Duodenal mucosa (tissue), 2 donors: ENCODE measurements around the gene AKAP13.

Source experiments
- H3K27ac ChIP-seq: one replicate; pipeline ENCODE4 v1.7.0; 2013; ENCODE audit warnings: low read depth, low read length
- H3K27me3 ChIP-seq, 2 donors: one replicate each; pipeline ENCODE4 v1.7.0; 2013; ENCODE audit warnings: low read length in 2 of 2, control low read depth in 1 of 2; ENCODE audit not compliant: insufficient read depth in 2 of 2, control insufficient read depth in 1 of 2
- H3K36me3 ChIP-seq, 2 donors: one replicate each; pipeline ENCODE4 v1.7.0; 2013; ENCODE audit warnings: low read length in 2 of 2, control low read depth in 1 of 2; ENCODE audit not compliant: insufficient read depth in 2 of 2, control insufficient read depth in 1 of 2
- H3K4me1 ChIP-seq, 2 donors: one replicate each; pipeline ENCODE4 v1.7.0; 2013; ENCODE audit warnings: low read length in 2 of 2, control low read depth in 1 of 2; ENCODE audit not compliant: insufficient read depth in 2 of 2, control insufficient read depth in 1 of 2
- H3K4me3 ChIP-seq, 2 donors: one replicate each; pipeline ENCODE4 v1.7.0; 2013; ENCODE audit warnings: low read length in 2 of 2, low read depth in 1 of 2
- H3K9ac ChIP-seq, 2 donors: one replicate each; pipeline ENCODE4 v1.7.0; 2013; ENCODE audit warnings: low read length in 2 of 2, low read depth in 1 of 2
- H3K9me3 ChIP-seq, 2 donors: one replicate each; pipeline ENCODE4 v1.7.0; 2013; ENCODE audit warnings: low read length in 2 of 2, control low read depth in 1 of 2; ENCODE audit not compliant: control insufficient read depth in 1 of 2

AKAP13 gene

DNA sequence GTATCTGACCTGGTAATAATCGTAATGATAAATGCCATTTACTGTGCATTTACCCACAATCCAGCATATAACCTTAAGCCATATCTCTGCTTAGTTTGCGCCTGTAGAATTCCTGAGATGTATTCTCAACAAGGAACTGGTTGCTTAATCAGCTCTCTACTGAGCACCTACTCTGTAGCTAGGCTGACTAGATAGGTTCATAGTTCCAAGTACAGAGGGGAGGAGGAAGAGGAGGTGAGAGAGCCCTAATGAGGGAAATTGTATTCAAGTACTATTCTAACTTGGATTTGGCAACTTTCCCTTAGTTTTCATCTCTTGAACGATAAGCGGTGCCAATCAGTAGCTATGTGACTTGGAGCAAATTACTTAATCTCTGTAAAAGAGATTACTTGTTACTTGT is 5.6 kb upstream of the AKAP13 start:
- Histone ChIP-seq H3K4me3 (no peak overlapping the region), H3K27ac (no peak overlapping the region), H3K9ac (no peak overlapping the region), H3K27me3 (no peaks in the 10 kb centered on the region), H3K4me1 (peaks cover 4 to 7% of the 10 kb centered on the region in 2 donors), H3K36me3 (no peaks in the 10 kb centered on the region), H3K9me3 (no peaks in the 10 kb centered on the region)

DNA sequence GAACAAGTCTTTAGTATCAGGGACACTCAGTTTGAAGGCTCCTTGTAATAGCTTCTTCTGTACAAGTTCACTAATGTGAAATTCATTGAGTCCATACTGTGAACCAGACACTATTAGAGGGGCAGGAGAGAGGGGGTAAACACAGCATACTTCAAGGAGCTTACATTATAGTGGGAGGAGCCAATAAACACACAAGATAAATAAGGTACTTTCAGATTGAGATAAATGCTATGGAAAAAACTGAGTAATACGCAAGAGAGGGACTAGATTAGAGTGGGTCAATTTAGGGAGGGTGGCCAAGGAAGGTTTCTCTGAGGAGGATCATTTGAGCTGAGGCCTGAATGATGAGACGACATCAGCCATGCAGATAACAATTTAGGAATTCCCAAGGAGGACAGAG is 3.1 kb upstream of the AKAP13 start:
- H3K9me3 ChIP-seq = no peaks in the 10 kb centered on the region
- H3K27ac ChIP-seq = no peak overlapping the region
- no peak overlapping the region for H3K4me3 ChIP-seq
- peaks cover 12 to 16% of the 10 kb centered on the region in 2 donors for H3K4me1 ChIP-seq
- H3K27me3 ChIP-seq = no peaks in the 10 kb centered on the region
- no peaks in the 10 kb centered on the region for H3K36me3 ChIP-seq
- no peak overlapping the region for H3K9ac ChIP-seq

DNA sequence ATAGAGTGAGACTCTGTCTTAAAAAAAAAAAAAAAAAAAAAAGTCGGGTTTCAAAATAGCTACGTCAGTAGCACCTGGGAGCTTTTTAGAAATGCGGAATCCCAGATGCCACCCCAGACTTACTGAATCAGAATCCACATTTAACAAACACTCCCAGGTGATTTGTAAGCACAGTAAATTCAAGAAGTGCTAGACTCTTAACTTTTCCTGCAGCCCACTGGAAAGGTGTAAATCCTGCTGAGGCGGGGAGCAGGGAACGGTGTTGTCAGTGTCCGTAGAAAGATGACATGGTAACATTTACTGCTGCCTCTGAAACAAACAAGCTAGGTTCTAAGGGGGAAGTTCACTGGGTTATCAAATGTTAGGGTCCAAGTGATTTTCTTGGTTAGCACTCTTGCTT is 2.4 kb upstream of the AKAP13 start:
- peaks cover 17 to 19% of the 10 kb centered on the region in 2 donors for H3K4me1 ChIP-seq
- H3K27ac ChIP-seq = no peak overlapping the region
- no peak overlapping the region for H3K4me3 ChIP-seq
- H3K27me3 ChIP-seq = no peaks in the 10 kb centered on the region
- no peaks in the 10 kb centered on the region for H3K36me3 ChIP-seq
- no peak overlapping the region for H3K9ac ChIP-seq
- no peaks in the 10 kb centered on the region for H3K9me3 ChIP-seq

DNA sequence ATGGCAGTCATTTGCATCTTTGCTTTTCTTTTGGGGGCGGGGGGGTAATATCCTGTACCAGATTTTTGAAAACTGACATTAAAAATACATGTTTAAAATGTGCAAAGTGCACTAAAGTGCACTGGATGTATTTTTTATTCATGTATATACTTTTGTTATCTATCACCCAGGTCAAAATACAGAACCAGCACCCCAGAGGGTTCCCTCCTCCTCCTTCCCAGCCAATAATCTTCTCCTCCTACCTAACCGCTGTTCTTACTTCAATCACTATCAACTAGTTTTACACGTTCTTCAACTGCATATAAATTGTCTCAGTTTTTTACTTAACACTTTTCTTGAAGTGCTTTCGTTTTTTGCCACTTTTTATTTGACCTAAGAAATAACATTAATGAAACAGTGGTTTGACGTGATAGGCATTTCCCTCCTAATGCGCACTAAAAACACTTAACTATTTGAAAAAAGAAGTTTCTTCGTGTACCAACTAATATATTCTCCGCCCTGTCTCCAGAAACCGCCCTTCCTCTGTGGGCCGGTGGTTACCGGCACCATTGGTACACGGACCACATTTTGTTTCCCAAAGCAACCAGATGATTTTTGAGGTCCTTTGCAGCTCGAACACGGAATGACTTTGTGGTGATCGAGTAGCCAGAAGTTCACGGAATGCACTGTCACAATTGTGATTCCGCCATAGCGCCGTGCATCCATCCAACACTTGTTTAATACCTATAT is 836 bp upstream of the AKAP13 start:
- H3K9me3 ChIP-seq = no peaks in the 10 kb centered on the region
- no peaks in the 10 kb centered on the region for H3K27me3 ChIP-seq
- H3K4me3 ChIP-seq = peak overlapping the region; percentile 80 to 85
- H3K4me1 ChIP-seq = peaks cover 17 to 19% of the 10 kb centered on the region in 2 donors
- H3K27ac ChIP-seq = no peak overlapping the region
- H3K9ac ChIP-seq = peak overlapping the region; percentile 65 to 76
- H3K36me3 ChIP-seq = no peaks in the 10 kb centered on the region

DNA sequence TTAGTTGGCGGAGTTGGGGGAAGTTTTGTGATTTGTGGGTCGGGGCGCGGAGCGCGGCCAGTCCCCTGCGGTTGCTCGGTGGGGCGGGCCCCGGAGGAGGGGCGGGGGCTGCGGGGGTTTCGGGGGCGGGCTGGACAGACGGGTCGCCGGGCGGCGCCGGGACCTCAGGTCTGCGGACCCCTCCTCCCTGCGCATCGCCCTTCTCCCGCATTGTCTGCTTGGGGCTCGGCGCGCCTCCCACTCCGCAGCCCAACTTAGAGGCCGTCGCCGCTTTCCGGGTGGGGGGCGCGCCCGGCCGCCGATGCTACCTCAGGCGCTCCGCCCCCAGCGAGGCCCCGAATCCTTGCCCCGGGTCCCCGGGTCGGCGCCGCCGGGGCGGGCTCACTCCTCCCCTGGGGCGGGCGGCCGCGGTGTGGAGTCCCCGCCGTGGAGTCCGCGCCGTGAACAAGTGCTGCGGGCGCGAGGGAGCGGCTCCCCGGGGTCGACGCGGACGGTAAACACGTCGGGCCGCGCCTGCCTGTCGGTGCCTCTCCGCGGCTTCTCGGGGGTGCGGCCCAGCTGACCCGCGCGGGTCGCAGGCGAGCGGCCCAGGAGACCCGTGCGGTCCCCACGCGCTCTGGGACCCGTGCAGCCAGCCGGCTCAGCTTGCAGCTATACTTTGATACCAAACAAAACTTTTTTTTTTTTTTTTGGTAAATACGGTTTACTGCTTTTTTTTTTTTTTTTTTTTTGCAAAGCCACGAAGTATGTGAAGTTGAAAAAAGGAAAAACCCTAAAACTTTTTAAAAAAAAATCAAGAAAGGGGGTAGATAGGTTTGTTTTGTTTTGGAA is 624 bp downstream of the AKAP13 start:
- H3K9ac ChIP-seq = peak overlapping the region; percentile 31 to 52

DNA sequence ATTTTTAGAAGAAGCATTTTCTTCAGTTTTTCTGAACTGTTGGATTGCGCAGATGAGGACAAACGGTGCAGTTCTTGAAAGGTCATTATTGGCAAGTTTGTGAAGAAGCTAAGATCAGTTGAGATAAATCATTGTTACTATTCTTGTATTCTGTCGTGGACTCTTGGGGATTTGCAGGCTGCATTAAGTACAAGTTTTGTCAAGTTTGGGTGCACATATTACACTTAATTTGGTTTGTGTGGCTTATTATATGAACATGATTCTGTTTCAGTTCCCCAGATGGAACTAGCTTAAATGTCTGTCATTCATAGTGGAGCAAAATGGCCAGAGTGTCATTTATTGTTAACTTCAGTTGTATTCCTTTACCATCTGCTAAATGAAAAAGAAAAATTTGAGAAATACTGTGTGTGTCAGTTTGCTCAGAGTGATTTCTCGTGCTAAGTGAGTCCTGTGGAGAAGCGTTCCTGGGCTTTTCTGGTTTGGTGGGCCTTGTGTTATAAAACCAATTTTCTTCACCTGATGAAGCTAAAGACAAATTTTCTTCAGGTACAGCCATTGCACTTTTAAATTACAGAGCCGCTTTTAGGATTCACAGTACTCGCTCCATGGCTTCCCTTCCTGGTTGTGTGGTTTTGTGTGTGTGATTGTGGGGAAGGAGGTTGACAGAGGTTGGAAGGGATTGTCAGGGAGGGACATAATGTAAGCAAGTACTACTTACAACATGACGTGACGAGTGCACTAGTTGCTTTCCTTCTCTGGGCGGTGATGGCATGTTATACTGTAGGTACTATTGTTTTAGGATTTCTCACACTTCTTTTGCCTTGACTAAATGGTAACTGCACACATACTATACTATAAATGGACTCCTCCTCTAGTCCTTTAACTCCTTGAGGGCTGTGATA is 1.7 kb downstream of the AKAP13 start:
- Histone ChIP-seq H3K27me3 (no peaks in the 10 kb centered on the region), H3K27ac (no peak overlapping the region), H3K9me3 (no peaks in the 10 kb centered on the region), H3K4me1 (peaks cover 17 to 19% of the 10 kb centered on the region in 2 donors), H3K4me3 (peak overlapping the region; percentile 66 to 67), H3K9ac (peak overlapping the region in 1 of 2 donors; percentile 31), H3K36me3 (no peaks in the 10 kb centered on the region)

More for the DNA sequence above, 624 bp downstream of the AKAP13 start:
- Histone ChIP-seq H3K9me3 (no peaks in the 10 kb centered on the region), H3K4me1 (peaks cover 17 to 19% of the 10 kb centered on the region in 2 donors), H3K27me3 (no peaks in the 10 kb centered on the region), H3K27ac (peak overlapping the region; percentile 81), H3K36me3 (no peaks in the 10 kb centered on the region), H3K4me3 (peak overlapping the region; percentile 67)

DNA sequence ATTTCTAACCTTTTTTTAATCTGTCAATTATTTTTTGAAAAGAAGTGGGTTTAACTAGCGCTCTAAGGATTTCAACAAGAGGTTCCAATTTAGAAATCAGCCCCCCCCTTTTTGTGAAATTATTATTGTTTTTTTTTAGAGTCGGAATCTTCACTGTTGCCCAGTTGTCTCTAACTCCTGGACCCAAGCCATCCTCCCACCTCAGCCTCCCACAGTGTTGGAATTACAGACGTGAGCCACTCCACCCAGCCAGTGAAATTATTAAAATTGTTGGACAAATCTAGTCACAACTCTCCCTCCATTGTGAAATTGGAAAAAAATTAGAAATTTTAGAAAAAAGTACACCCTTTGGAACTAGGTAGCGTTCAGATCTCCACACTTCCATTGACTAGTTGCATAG is 2.5 kb downstream of the AKAP13 start:
- H3K27me3 ChIP-seq = no peaks in the 10 kb centered on the region
- peaks cover 17 to 19% of the 10 kb centered on the region in 2 donors for H3K4me1 ChIP-seq
- H3K9me3 ChIP-seq = no peaks in the 10 kb centered on the region
- H3K4me3 ChIP-seq = no peak overlapping the region
- no peaks in the 10 kb centered on the region for H3K36me3 ChIP-seq
- H3K27ac ChIP-seq = no peak overlapping the region
- H3K9ac ChIP-seq = no peak overlapping the region

DNA sequence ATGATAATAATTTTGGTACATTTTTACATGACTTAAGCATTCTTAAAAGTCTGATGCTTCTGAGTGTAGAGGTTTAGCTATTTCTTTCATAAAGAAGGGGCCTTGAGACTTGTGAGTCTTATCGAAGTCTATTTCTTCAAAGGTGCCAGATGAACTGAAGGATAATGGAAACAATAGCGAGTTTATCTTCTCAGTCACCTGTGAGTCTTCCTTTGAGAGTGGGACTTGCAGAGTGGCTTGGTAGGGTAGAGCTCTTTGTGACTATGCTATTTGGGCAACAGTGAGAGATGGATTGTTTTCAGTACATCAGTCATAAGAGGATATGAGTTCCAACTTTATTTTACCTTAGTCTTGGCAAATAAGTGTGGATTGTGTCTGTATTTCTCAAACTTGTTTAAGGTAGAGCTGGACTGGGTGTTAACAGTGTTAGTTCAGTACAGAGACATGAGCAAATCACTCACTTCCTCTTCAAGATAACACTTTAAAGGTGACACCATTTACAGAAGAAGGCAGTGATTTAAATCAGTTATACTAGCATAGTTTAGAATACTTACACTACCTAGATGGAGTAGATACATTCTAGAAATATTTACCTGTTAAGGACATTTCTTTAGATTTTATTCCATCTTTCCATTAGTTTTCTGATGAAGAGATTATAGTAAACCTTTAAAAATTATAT is 3.2 kb downstream of the AKAP13 start:
- no peaks in the 10 kb centered on the region for H3K36me3 ChIP-seq
- peaks cover 17 to 19% of the 10 kb centered on the region in 2 donors for H3K4me1 ChIP-seq
- H3K9me3 ChIP-seq = no peaks in the 10 kb centered on the region
- no peaks in the 10 kb centered on the region for H3K27me3 ChIP-seq
- H3K27ac ChIP-seq = no peak overlapping the region
- H3K4me3 ChIP-seq = no peak overlapping the region
- H3K9ac ChIP-seq = no peak overlapping the region

DNA sequence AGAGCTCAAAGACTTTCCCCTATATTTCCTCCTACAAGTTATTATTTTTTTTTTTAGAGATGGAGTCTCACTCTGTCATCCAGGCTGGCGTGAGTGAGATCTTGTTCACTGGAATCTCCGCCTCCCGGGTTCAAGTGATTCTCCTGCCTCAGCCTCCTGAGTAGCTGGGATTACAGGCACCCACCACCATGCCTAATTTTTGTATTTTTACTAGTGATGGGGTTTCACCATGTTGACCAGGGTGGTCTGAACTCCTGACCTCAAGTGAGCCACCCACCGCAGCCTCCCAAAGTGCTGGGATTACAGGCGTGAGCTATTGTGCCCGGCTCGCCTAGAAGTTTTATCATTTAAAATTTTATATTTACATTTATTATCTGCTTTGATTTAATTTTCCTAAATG is 5.9 kb downstream of the AKAP13 start:
- no peaks in the 10 kb centered on the region for H3K36me3 ChIP-seq
- H3K9ac ChIP-seq = no peak overlapping the region
- H3K4me1 ChIP-seq = peaks cover 13 to 16% of the 10 kb centered on the region in 2 donors
- H3K4me3 ChIP-seq = no peak overlapping the region
- H3K27me3 ChIP-seq = no peaks in the 10 kb centered on the region
- H3K9me3 ChIP-seq = no peaks in the 10 kb centered on the region
- no peak overlapping the region for H3K27ac ChIP-seq
